ENCODE data around the gene TMEM178B. TPM values are rescaled to one million over a fixed set of nuclear protein-coding genes. Genes with fewer than 3 reads are reported as not detected.

The TMEM178B gene
- polyA plus RNA-seq, 1 donor from 2014 or later = 40.7 TPM

DNA sequence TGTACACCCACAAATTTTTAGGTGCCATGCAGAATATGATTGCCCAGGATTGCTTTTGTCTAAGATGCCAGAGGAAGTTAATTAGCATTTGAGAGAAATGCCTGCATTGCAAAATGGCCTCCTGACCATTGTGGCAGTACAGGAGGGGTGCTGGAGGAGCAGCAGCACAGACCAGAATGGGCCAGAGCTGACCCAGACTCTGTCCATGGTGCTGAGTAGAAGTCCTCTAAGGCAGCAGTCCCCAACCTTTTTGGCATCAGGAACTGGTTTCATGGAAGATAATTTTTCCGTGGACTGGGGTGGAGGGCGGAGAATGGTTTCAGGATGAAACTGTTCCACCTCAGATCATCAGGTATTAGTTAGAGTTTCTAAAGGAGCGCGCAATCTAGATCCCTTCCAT, 259.6 kb downstream of the TMEM178B start:
- Histone ChIP-seq H3K79me2 (replicated peaks; ENCODE audit: insufficient read depth, low read length) (peaks cover 3% of the 10 kb centered on the region), H3K9ac (ENCODE audit: low read length) (no peak overlapping the region), H3F3A (ENCODE audit: insufficient read depth, low read length, poor library complexity, severe bottlenecking) (no peaks in the 10 kb centered on the region), H4K20me1 (ENCODE audit: insufficient read depth) (peaks cover 3% of the 10 kb centered on the region), H3K36me3 (ENCODE audit: insufficient read depth, low read length) (no peaks in the 10 kb centered on the region), H3K27me3 (ENCODE audit: insufficient read depth, low read depth, low read length) (no peaks in the 10 kb centered on the region), H3K4me2 (ENCODE audit: low read length) (no peak overlapping the region), H3K9me3 (ENCODE audit: low read length) (no peaks in the 10 kb centered on the region), H2AFZ (ENCODE audit: low read depth, low read length) (no peak overlapping the region), H3K27ac (ENCODE audit: low read length) (no peak overlapping the region), H3K4me3 (ENCODE audit: low read length) (no peak overlapping the region), H3K9me2 (ENCODE audit: insufficient read depth, low read length) (no peaks in the 10 kb centered on the region)
- TF ChIP-seq, protein P1, sequence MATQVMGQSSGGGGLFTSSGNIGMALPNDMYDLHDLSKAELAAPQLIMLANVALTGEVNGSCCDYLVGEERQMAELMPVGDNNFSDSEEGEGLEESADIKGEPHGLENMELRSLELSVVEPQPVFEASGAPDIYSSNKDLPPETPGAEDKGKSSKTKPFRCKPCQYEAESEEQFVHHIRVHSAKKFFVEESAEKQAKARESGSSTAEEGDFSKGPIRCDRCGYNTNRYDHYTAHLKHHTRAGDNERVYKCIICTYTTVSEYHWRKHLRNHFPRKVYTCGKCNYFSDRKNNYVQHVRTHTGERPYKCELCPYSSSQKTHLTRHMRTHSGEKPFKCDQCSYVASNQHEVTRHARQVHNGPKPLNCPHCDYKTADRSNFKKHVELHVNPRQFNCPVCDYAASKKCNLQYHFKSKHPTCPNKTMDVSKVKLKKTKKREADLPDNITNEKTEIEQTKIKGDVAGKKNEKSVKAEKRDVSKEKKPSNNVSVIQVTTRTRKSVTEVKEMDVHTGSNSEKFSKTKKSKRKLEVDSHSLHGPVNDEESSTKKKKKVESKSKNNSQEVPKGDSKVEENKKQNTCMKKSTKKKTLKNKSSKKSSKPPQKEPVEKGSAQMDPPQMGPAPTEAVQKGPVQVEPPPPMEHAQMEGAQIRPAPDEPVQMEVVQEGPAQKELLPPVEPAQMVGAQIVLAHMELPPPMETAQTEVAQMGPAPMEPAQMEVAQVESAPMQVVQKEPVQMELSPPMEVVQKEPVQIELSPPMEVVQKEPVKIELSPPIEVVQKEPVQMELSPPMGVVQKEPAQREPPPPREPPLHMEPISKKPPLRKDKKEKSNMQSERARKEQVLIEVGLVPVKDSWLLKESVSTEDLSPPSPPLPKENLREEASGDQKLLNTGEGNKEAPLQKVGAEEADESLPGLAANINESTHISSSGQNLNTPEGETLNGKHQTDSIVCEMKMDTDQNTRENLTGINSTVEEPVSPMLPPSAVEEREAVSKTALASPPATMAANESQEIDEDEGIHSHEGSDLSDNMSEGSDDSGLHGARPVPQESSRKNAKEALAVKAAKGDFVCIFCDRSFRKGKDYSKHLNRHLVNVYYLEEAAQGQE (IDR thresholded peaks at IDR 0.05; ENCODE audit: borderline replicate concordance) = no peak
- no peak for TF ChIP-seq EZH2 (IDR thresholded peaks at IDR 0.05; ENCODE audit: borderline replicate concordance, insufficient read depth, low read length, poor library complexity, severe bottlenecking)
- no peak for TF ChIP-seq MXI1 (conservative IDR thresholded peaks at IDR 0.05; ENCODE audit: poor library complexity, severe bottlenecking)
- no peak for TF ChIP-seq TAF1 (IDR thresholded peaks at IDR 0.05; ENCODE audit: low read depth)
- no peak for TF ChIP-seq SMC3 (conservative IDR thresholded peaks at IDR 0.05; ENCODE audit: poor library complexity)
- TF ChIP-seq POLR2AphosphoS5 (IDR thresholded peaks at IDR 0.05) = no peak
- TF ChIP-seq, protein P2, sequence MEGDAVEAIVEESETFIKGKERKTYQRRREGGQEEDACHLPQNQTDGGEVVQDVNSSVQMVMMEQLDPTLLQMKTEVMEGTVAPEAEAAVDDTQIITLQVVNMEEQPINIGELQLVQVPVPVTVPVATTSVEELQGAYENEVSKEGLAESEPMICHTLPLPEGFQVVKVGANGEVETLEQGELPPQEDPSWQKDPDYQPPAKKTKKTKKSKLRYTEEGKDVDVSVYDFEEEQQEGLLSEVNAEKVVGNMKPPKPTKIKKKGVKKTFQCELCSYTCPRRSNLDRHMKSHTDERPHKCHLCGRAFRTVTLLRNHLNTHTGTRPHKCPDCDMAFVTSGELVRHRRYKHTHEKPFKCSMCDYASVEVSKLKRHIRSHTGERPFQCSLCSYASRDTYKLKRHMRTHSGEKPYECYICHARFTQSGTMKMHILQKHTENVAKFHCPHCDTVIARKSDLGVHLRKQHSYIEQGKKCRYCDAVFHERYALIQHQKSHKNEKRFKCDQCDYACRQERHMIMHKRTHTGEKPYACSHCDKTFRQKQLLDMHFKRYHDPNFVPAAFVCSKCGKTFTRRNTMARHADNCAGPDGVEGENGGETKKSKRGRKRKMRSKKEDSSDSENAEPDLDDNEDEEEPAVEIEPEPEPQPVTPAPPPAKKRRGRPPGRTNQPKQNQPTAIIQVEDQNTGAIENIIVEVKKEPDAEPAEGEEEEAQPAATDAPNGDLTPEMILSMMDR (IDR thresholded peaks at IDR 0.05; ENCODE audit: poor library complexity, severe bottlenecking) = no peak
- no peak for TF ChIP-seq EP300 (conservative IDR thresholded peaks at IDR 0.05; ENCODE audit: poor library complexity, severe bottlenecking)
- TF ChIP-seq RAD21 (conservative IDR thresholded peaks at IDR 0.05) = no peak

DNA sequence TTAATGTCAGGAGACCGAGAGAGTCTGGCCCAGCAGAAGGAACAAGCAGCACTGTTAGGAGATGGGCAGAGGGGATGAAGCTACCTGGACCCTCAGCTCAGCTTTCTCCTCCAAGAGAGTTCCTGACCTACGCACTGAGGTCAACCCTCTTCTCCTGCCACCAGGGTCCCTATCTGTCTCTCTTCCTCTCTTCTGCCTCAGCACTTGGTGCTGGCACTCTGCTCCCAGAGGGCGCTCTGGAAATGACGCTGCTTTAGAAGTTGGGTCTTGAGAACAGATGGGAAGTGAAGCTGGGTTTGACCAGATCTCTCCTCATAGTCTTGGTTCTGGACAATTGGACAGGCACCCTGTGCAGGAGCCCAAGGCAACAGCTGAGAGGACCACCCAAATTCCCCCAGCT, 261.3 kb downstream of the TMEM178B start:
- Histone ChIP-seq H3K27ac (ENCODE audit: low read length) (no peak overlapping the region), H2AFZ (ENCODE audit: low read depth, low read length) (no peak overlapping the region), H3K4me2 (ENCODE audit: low read length) (no peak overlapping the region), H3F3A (ENCODE audit: insufficient read depth, low read length, poor library complexity, severe bottlenecking) (no peaks in the 10 kb centered on the region), H3K79me2 (replicated peaks; ENCODE audit: insufficient read depth, low read length) (peaks cover 6% of the 10 kb centered on the region), H3K27me3 (ENCODE audit: insufficient read depth, low read depth, low read length) (no peaks in the 10 kb centered on the region), H3K36me3 (ENCODE audit: insufficient read depth, low read length) (no peaks in the 10 kb centered on the region), H3K4me3 (ENCODE audit: low read length) (no peak overlapping the region), H3K9ac (ENCODE audit: low read length) (no peak overlapping the region), H3K9me3 (ENCODE audit: low read length) (no peaks in the 10 kb centered on the region), H4K20me1 (ENCODE audit: insufficient read depth) (peaks cover 3% of the 10 kb centered on the region), H3K9me2 (ENCODE audit: insufficient read depth, low read length) (no peaks in the 10 kb centered on the region)
- TF ChIP-seq MXI1 (conservative IDR thresholded peaks at IDR 0.05; ENCODE audit: poor library complexity, severe bottlenecking) (no peak), EZH2 (IDR thresholded peaks at IDR 0.05; ENCODE audit: borderline replicate concordance, insufficient read depth, low read length, poor library complexity, severe bottlenecking) (no peak), EP300 (conservative IDR thresholded peaks at IDR 0.05; ENCODE audit: poor library complexity, severe bottlenecking) (no peak), TAF1 (IDR thresholded peaks at IDR 0.05; ENCODE audit: low read depth) (no peak), POLR2AphosphoS5 (IDR thresholded peaks at IDR 0.05) (no peak), RAD21 (conservative IDR thresholded peaks at IDR 0.05) (no peak), SMC3 (conservative IDR thresholded peaks at IDR 0.05; ENCODE audit: poor library complexity) (no peak)
- TF ChIP-seq, protein P1 (IDR thresholded peaks at IDR 0.05; ENCODE audit: borderline replicate concordance) = no peak
- TF ChIP-seq, protein P2 (IDR thresholded peaks at IDR 0.05; ENCODE audit: poor library complexity, severe bottlenecking) = no peak

Measured in neural cell (in vitro differentiated cells).